ENCODE measurements around the gene FOXP1.

DNA sequence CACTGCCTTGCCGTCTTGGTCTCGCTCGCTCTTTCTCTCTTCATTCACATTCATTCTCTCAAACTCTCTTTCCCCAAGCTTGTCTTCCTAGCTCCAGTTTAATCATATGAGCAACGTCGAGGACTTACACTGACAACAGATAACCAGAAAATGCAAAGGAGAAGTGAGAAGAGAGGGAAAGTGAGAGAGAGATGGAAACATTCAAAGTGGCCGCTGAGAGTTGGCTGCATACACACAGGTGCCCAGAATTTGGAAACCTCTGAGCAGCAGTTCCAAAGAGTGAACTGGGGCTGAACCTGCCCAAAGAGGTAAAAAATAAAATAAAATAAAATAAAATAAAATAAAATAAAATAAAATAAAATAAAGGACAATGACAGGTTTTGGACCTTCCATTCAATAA lies 583.0 kb downstream of the FOXP1 start:
- no peak for TF ChIP-seq EZH2 (IDR thresholded peaks at IDR 0.05; ENCODE audit: insufficient read depth, poor library complexity, severe bottlenecking)
- TF ChIP-seq EZH2phosphoT487 (IDR thresholded peaks at IDR 0.05; ENCODE audit: insufficient read depth, low read depth) = no peak
